Thoracic aorta (tissue), 2 donors: ENCODE results near the gene ATXN7L1. TPM values are rescaled to one million over a fixed set of nuclear protein-coding genes. Genes with fewer than 3 reads are reported as not detected.

Experiments used
- ATAC-seq: fragments of 150-250 bp; one replicate; pipeline ENCODE4 v1.8.0; 2017; ENCODE audit warnings: low read depth; ENCODE audit not compliant: insufficient number of reproducible peaks, low FRiP score
- DNase-seq: peaks from one replicate; pipeline ENCODE4 v3.0.0-alpha.2; 2020; ENCODE audit warnings: low spot score
- H3K27ac ChIP-seq, 2 donors: fragments of 200-600 bp; sonication (generic); 1 replicate in 1 of 2; 2 replicates in 1 of 2; pipeline ENCODE4 v1.5.1; 2016; ENCODE audit warnings: mild to moderate bottlenecking in 2 of 2, moderate library complexity in 2 of 2
- H3K27me3 ChIP-seq: fragments of 200-600 bp; sonication (generic); replicated peaks from 2 replicates; pipeline ENCODE4 v1.6.0; 2016; ENCODE audit warnings: mild to moderate bottlenecking; ENCODE audit not compliant: insufficient read depth
- H3K36me3 ChIP-seq: fragments of 200-600 bp; sonication (generic); one replicate; pipeline ENCODE4 v1.5.1; 2016
- H3K4me1 ChIP-seq, 2 donors: fragments of 200-600 bp; sonication (generic); 1 replicate in 1 of 2; 2 replicates in 1 of 2; pipeline versions ENCODE4 v1.5.1 to v1.6.0; 2016; ENCODE audit warnings: low read depth in 2 of 2, mild to moderate bottlenecking in 1 of 2; ENCODE audit not compliant: control insufficient read depth in 1 of 2
- H3K4me3 ChIP-seq: fragments of 200-600 bp; sonication (generic); 2 replicates; pipeline ENCODE4 v1.5.1; 2016; ENCODE audit warnings: mild to moderate bottlenecking
- H3K9me3 ChIP-seq: fragments of 200-600 bp; sonication (generic); 2 replicates; pipeline ENCODE4 v1.5.1; 2016
- CTCF ChIP-seq: fragments of 200-600 bp; sonication (generic); IDR thresholded peaks from one replicate; pipeline ENCODE4 v1.5.1; 2019; ENCODE audit warnings: antibody characterized with exemption
- total RNA-seq, 2 donors: library from RNA; depleted of rRNA; stranded (reverse); fragments of >200 nt; gene quantifications; one replicate each; pipeline versions ENCODE4 v1.1.0 to v1.2.3, GENCODE V29; 2016

Gene ATXN7L1
- total RNA-seq, 2 donors from 2014 or later: 11.6 to 13.4 TPM

- Histone ChIP-seq H3K27me3 (no peaks in the 10 kb centered on the region), H3K27ac (no peak overlapping the region), H3K9me3 (no peaks in the 10 kb centered on the region), H3K4me1 (no peaks in the 10 kb centered on the region), H3K4me3 (no peak overlapping the region), H3K36me3 (peaks cover 8% of the 10 kb centered on the region)
- TF ChIP-seq CTCF: no peak
- DNase-seq (no peak), ATAC-seq (no peak)
These were observed 30.9 kb upstream of the ATXN7L1 start for GRCh38 chr7:105907129-105907846.

GRCh38 chr7:105906695-105907094 lies 30.3 kb upstream of the ATXN7L1 start:
- Histone ChIP-seq H3K4me3 (no peak overlapping the region), H3K27me3 (no peaks in the 10 kb centered on the region), H3K36me3 (peaks cover 8% of the 10 kb centered on the region), H3K9me3 (no peaks in the 10 kb centered on the region), H3K27ac (no peak overlapping the region), H3K4me1 (no peaks in the 10 kb centered on the region)
- ATAC-seq (no peak), DNase-seq (no peak)
- TF ChIP-seq CTCF: no peak

GRCh38 chr7:105905910-105906568 lies 29.6 kb upstream of the ATXN7L1 start:
- TF ChIP-seq CTCF: no peak
- Histone ChIP-seq H3K9me3 (no peaks in the 10 kb centered on the region), H3K4me1 (no peaks in the 10 kb centered on the region), H3K4me3 (no peak overlapping the region), H3K27me3 (no peaks in the 10 kb centered on the region), H3K27ac (no peak overlapping the region), H3K36me3 (peaks cover 4% of the 10 kb centered on the region)
- DNase-seq (no peak), ATAC-seq (no peak)

- H3K4me3 ChIP-seq: no peak overlapping the region
- H3K27me3 ChIP-seq: no peaks in the 10 kb centered on the region
- TF ChIP-seq CTCF: no peak
- no peak overlapping the region for H3K27ac ChIP-seq
- H3K36me3 ChIP-seq: no peaks in the 10 kb centered on the region
- no peaks in the 10 kb centered on the region for H3K4me1 ChIP-seq
- ATAC-seq (no peak), DNase-seq (no peak)
- H3K9me3 ChIP-seq: no peaks in the 10 kb centered on the region
These were observed 29.0 kb upstream of the ATXN7L1 start for GRCh38 chr7:105905209-105905909.

GRCh38 chr7:105904064-105904463 lies 27.7 kb upstream of the ATXN7L1 start:
- Histone ChIP-seq H3K27ac (no peak overlapping the region), H3K4me1 (no peaks in the 10 kb centered on the region), H3K4me3 (no peak overlapping the region), H3K27me3 (no peaks in the 10 kb centered on the region), H3K36me3 (no peaks in the 10 kb centered on the region), H3K9me3 (no peaks in the 10 kb centered on the region)
- DNase-seq: no peak
- TF ChIP-seq CTCF: no peak
- no peak for ATAC-seq
